Activated CD8-positive, alpha-beta memory T cell treated with anti-CD3 and anti-CD28 coated beads, Interleukin-2, amount 50 U/mL, for 24 hours (primary cell): ENCODE data around the gene KAT6B.
A peak's percentile ranks its signal among the peaks of the same experiment; 100 is the strongest.

Experiments
- DNase-seq: peaks from one replicate; pipeline ENCODE4 v3.0.0-alpha.2; 2020; ENCODE audit errors: extremely low read depth

The KAT6B gene

GRCh38 chr10:75013007-75013406 is 186.6 kb downstream of the KAT6B start:
- DNase-seq = no peak

DNA sequence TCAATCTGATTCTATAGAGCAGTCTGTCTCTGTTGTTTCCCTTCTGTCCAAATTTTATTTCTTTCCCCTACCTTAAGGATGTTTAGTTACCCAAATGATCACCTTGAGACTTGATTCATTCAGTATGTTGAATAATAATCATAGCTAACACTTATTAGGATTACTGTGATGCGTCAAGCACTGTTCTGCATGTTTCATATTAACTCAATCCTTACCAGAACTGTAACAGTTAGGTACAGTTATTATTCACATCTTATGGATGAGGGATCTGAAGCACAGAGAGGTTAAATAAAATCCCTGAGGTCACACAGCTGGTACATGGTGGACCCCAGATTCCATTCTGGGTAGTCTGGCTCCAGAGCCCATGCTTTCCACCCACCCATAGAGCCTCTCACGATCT is 187.1 kb downstream of the KAT6B start:
- DNase-seq = no peak

DNA sequence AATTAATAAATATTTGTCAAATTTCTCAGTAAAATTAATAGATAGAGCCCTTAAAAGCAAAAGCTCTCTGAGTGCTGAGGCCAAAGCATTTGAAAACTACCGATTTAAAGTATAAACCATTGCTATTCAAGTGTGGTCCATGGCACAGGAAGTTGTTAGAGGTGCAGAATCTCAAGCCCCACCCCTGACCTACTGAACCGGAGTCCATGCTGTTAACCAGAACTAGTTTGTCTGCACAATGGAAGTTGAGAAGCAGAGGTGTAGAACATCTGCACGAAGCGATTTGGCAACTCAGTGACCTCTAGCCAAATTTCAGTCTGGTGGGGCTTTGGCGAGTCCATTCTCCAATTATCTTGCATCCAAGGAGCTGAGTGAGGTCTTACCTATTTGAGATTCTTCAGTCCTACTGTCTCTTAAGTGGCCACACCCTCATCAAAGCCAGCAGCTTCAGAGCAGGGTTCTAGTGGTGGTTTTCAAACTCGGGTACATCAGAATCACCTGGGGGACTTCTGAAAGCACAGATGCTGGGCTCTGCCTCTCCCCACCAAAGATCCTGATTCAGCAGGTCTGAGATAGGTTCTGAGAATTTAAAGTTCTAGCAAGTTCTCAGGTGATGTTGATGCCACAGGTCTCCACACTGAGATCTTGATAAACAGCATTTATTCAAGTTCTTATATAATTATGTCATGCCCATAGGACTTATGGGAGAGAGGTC is 188.3 kb downstream of the KAT6B start:
- no peak for DNase-seq

GRCh38 chr10:75015442-75015841 is 189.0 kb downstream of the KAT6B start:
- no peak for DNase-seq

DNA sequence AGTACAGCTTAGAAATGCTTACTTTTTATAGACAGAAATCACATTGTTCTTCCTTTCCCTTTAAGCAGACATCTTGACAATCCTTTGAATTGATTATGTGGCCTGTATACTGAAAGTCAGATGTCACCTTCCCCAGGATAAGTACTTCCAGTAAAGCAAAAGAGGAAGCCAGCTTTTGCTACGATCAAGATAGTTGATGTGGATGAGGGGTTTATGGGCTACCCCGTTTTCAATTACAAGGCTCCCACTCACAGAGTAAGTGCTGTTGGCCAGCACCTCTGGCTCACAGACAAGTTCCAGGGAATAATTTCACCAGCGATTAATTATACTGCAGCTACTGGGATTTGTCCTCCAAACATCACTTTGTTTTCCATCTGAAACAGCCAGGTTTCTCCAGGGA is 189.9 kb downstream of the KAT6B start:
- no peak for DNase-seq

- no peak for DNase-seq
Measured at GRCh38 chr10:75018251-75018650, 191.9 kb downstream of the KAT6B start.

DNA sequence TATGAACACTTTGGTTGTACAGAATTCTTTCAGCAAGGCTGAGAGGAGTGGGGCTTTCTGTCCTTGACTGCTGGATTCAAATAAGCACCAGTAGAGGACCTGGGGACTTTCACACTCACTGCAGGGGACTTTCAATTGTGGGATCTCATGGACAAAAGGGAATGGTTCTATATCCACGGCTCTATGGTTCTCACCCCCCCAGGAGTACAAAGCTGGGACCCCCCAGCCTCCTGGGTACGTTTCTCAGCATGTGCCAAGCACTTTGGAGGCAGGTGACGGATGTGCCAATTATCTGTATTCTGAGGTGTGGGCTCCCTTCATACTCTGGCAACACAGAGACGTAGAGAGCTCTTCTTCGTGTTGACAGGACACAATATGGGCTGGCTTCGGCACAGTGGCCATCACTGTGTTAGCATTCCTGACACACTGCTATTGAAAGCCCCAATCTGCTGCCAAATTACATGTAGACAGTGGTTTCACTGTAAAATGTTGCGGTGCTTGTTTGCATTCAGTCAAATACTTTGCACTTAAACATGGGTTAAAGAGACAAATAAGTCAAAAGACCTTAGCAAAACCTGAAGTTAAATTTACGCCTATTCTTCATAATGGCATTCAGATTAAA is 192.4 kb downstream of the KAT6B start:
- DNase-seq = no peak

DNA sequence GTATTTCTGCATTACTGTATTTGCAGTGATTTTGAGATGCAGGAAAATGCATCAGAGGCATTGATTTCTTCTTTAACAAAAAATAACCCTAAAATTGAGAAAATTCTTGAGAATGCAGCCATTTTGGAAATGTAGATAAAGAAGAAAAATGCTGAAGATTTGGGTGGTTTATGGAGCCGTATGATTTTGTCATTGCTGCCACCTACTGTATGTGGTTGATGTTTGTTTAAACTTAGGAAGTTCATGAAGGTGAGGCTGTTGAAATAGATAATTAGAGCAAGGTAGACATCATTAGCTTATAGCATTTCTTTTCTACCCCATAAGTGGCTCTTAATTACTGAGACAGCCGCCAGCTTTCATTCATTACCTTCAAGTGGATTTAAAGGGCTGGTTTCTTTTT is 193.0 kb downstream of the KAT6B start:
- DNase-seq = no peak

DNA sequence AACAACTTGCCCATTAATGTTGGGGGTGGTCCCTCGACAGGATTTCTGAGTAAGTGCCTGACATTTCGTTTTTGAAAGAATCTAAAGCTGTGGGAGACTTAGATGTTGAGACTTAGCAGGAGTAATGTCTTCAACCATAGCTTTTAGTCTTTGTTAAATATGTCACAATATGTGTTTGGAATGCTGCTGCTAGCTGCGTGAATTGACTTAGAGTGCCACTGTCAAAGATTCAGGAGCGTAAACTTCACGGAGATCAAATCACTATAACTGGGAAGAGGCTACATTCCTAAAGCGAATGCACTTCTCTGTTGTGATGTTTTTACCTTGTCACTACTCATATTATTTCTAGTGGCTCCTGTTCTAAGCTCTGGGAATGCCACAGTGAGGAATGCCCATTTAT is 193.8 kb downstream of the KAT6B start:
- DNase-seq = no peak

- no peak for DNase-seq
Measured at GRCh38 chr10:75021379-75022249, 195.2 kb downstream of the KAT6B start.

DNA sequence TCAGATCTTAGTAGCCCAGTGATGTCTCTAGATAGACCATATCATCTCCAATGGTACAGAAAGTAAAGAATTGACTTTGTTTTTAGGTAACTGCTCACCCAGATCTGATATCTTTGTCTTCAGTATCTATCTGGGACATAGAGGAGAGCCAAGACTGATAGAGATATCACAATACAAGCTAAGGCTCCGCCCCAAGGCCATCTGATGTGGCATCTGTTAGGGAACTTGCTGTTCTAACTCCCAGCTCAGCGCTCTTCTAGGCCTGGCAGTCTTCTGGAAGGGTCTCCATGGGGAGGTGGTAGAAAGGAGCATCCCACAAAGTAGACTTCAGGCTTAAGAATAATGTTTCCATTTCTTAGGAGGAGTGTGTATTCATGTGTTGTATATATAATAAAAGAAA is 196.7 kb downstream of the KAT6B start:
- DNase-seq = no peak

DNA sequence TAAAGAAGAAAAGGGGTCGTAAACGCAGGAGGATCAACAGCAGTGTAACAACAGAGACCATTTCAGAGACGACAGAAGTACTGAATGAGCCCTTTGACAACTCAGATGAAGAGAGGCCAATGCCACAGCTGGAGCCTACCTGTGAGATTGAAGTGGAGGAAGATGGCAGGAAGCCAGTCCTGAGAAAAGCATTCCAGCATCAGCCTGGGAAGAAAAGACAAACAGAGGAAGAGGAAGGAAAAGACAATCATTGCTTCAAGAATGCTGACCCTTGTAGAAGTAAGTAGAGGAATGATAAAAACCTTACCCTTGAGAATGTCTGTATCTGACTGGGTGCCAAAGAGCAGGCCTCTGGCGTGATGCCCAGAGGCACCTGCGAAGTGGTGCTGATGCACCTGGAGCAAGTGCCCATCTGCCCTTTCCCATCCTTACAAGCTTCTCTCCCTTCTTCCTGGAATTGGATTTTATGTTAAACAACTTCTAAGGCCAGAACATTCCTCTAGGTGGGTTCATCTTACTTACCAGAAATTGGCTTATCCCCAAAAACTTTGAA is 198.6 kb downstream of the KAT6B start:
- DNase-seq = no peak

DNA sequence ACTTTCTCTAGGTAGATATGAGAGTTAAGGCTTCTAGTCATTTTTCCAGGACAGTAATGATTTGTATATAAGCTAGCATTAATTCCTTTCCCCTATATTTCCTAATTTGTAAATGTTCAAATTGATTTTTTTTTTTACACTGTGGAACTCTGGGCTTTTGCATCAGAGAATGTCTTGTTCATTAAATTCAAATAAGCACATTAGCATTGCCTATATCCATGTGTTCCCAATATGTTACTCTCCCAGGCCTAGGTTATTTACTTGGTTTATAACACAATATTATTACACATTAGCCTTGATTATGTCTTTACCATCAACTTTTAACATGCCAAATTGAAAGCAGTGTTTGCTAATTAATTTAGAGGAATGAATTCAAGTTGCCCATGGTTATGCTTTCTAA is 201.6 kb downstream of the KAT6B start:
- DNase-seq = no peak

- no peak for DNase-seq
Measured at GRCh38 chr10:75028748-75029147, 202.3 kb downstream of the KAT6B start.

DNA sequence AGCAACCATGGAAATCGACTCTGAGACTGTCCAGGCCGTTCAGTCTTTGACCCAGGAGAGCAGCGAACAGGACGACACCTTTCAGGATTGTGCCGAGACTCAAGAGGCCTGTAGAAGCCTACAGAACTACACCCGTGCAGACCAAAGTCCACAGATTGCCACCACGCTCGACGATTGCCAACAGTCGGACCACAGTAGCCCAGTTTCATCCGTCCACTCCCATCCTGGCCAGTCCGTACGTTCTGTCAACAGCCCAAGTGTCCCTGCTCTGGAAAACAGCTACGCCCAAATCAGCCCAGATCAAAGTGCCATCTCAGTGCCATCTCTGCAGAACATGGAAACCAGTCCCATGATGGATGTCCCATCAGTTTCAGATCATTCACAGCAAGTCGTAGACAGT is 203.0 kb downstream of the KAT6B start:
- DNase-seq = no peak

DNA sequence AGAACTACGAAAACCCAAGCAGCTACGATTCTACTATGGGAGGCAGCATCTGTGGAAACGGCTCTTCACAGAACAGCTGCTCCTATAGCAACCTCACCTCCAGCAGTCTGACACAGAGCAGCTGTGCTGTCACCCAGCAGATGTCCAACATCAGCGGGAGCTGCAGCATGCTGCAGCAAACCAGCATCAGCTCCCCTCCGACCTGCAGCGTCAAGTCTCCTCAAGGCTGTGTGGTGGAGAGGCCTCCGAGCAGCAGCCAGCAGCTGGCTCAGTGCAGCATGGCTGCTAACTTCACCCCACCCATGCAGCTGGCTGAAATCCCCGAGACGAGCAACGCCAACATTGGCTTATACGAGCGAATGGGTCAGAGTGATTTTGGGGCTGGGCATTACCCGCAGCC is 203.5 kb downstream of the KAT6B start:
- DNase-seq = no peak

DNA sequence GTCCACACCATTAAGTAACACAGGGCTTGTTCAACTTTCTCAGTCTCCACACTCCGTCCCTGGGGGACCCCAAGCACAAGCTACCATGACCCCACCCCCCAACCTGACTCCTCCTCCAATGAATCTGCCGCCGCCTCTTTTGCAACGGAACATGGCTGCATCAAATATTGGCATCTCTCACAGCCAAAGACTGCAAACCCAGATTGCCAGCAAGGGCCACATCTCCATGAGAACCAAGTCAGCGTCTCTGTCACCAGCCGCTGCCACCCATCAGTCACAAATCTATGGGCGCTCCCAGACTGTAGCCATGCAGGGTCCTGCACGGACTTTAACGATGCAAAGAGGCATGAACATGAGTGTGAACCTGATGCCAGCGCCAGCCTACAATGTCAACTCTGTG is 204.0 kb downstream of the KAT6B start:
- no peak for DNase-seq

GRCh38 chr10:75032119-75032518 is 205.7 kb downstream of the KAT6B start:
- no peak for DNase-seq

DNA sequence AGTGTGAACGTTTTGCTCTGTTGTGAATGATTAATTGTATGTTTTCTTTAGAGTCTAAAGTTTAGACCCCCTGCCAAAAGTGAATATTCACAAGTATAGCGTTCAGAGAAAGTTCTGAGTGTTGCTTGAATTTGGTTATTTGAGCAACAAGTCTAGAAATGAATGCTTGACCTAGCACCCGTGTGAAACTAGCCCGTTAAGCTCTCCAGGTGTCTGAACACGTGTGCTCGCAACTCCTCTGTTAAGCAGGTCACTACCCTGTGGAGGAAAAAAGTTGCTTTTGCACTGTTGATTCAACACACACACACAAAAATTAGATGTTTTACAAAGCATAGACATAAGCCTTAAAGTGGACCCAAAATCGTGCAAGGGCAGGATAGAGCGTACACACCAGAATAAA is 206.4 kb downstream of the KAT6B start:
- no peak for DNase-seq

DNA sequence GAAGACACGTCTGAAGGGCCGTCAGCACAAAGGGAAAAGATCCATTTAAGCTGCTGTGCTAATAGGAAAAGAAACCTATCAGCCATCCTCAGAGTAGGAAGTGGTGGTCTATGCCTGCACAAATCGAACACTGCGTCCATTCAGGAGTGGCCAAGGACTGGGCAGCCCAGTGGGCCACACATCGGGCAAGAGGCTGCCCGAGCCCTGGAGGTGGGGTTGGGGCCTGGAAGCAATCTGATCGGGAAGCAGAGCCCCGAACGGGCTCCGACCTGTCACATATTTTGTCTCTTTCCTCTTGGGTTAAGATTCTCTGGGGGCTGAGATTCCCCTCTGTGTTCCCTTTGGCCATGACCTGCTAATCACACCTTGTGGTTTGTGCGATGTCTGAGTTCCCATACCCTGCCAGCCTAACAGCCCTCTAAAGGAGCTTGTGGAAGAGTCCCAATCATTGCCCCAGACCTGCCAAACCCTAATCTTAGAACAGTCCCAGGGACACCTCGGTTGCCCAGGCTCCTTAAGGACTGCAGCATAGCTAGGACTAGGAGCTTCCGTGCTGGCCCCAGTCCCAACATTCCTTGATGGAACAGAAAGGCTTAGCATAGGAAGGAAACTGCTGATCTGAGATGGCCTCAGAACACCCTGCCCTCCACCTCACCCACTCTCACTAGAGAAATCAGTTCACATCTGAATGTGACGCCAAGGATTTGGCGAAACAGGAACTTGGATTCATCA is 207.2 kb downstream of the KAT6B start:
- DNase-seq = no peak

DNA sequence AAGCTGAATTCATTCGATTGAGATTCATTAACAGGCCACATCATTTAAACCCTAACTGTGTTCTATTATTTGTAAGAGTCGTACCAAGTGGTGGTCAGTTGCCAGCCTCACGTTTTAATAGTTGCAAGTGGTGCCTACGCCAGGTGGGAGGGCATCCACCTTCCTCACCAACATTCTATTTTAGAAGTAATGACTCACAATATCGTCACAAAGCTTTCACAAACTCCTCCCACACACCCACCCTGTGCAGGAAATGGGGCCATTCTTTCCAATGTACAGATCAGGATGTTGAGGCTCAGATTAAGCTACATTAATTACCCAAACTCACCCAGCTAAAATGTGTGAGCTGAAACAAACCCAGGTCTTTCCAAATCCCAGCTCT is 207.7 kb downstream of the KAT6B start:
- peak; percentile 19 for DNase-seq

- no peak for DNase-seq
Measured at GRCh38 chr10:75034714-75035258, 208.4 kb downstream of the KAT6B start.
